SK-N-SH (cell line): ENCODE results near the gene FDX2.

Experiments used
- CHD2 ChIP-seq: fragments of 150-350 bp; IDR thresholded peaks from 2 replicates; pipeline ENCODE4 v1.6.1; 2018; ENCODE audit warnings: low read length; ENCODE audit not compliant: partially characterized antibody
- CTCF ChIP-seq: fragments of 200-600 bp; sonication (generic); IDR thresholded peaks from 2 replicates; pipeline ENCODE4 v1.6.1; 2017; ENCODE audit warnings: antibody characterized with exemption, mild to moderate bottlenecking, moderate library complexity
- GABPA ChIP-seq: IDR thresholded peaks from 2 replicates; pipeline ENCODE4 v1.4.0; 2012; ENCODE audit warnings: low read depth, mild to moderate bottlenecking
- POLR2AphosphoS5 ChIP-seq: IDR thresholded peaks from 2 replicates; pipeline ENCODE4 v1.6.1; 2012; ENCODE audit warnings: low read depth, low read length
- REST ChIP-seq: IDR thresholded peaks from 2 replicates; pipeline ENCODE4 v1.6.1; 2012; ENCODE audit warnings: mild to moderate bottlenecking, low read depth, low read length, moderate library complexity
- TAF1 ChIP-seq: IDR thresholded peaks from 2 replicates; pipeline ENCODE4 v1.6.1; 2012; ENCODE audit warnings: low read depth, mild to moderate bottlenecking, low read length, moderate library complexity, borderline replicate concordance
- YY1 ChIP-seq: IDR thresholded peaks from 2 replicates; pipeline ENCODE4 v1.4.0; 2012; ENCODE audit warnings: low read depth, mild to moderate bottlenecking
- ZBTB33 ChIP-seq: IDR thresholded peaks from 2 replicates; pipeline ENCODE4 v1.4.0; 2012; ENCODE audit warnings: low read depth, borderline replicate concordance
- TF ChIP-seq, protein P1 (sequence below): fragments of 150-350 bp; IDR thresholded peaks from 2 replicates; pipeline ENCODE4 v1.6.1; 2016; ENCODE audit warnings: mild to moderate bottlenecking, low read depth, low read length

DNA sequence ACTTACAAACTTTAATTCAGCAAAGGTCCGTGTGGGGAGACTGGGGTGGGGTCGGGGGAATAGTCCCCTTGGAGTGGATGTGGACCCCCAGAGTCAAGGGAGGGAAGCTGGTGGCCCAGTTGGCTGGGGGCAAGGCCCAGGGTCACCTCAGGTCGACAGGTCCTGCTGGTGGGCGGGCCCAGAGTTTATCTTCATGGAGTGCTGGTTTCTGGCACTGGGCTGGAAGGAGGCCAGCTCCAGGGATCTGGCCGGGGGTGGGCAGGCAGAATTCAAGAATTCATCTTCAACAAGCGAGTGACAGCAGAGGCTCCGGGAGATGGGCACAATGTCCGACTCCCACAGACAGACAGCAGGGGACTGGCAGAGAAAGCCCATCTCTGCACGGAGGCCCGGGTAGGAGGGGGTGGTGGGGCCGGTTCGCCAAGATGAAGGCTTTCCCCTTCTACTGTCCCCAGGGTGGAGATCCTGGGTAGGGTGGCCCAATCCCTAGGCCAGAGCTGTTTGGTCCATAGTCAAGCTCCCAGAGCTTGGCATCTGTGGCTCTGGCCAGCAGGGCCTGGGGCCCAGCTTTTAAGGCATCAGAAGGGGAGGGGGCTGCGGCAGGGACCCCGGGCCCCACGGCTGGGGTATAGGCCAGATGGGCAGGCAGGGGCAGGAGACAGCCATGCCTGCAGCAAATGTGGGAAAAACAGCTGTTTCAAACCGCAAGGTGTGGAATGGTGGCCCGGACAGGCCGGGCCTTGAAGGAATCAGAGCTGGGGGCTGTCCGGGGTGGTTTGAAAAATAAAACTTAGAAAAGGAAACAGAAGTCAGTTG lies 622 bp upstream of the FDX2 start:
- TF ChIP-seq, protein P1, sequence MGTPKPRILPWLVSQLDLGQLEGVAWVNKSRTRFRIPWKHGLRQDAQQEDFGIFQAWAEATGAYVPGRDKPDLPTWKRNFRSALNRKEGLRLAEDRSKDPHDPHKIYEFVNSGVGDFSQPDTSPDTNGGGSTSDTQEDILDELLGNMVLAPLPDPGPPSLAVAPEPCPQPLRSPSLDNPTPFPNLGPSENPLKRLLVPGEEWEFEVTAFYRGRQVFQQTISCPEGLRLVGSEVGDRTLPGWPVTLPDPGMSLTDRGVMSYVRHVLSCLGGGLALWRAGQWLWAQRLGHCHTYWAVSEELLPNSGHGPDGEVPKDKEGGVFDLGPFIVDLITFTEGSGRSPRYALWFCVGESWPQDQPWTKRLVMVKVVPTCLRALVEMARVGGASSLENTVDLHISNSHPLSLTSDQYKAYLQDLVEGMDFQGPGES, result no peak
- TF ChIP-seq REST (no peak), GABPA (no peak), ZBTB33 (no peak), YY1 (no peak), CTCF (no peak), POLR2AphosphoS5 (no peak), TAF1 (no peak), CHD2 (no peak)
